ENCODE results near the gene FAM229A.

The FAM229A gene

GRCh38 chr1:32329931-32330466 is 32.3 kb downstream of the FAM229A start:
- no peak for DNase-seq (ENCODE audit: low spot score)

DNA sequence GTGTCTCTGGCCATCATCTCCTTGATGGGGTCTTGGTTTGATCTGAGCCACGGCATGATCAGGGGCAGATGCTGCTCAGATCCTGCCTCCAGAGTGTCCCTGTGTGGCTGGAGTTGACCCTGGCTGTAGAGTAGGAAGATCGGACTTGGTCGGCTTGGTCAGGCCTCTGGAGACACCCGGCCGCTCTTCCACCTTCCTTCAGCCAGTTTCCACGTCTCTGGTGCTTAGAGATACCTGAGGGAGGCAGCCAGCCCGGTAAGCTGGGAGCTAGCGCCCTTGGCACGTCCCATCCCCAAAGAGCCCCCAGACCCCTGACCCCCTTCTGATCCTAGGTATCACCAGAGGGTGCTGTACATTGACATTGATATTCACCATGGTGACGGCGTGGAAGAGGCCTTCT is 35.1 kb downstream of the FAM229A start:
- DNase-seq (ENCODE audit: low spot score): no peak

GRCh38 chr1:32321712-32322291 is 40.5 kb downstream of the FAM229A start:
- DNase-seq (ENCODE audit: low spot score): no peak

DNA sequence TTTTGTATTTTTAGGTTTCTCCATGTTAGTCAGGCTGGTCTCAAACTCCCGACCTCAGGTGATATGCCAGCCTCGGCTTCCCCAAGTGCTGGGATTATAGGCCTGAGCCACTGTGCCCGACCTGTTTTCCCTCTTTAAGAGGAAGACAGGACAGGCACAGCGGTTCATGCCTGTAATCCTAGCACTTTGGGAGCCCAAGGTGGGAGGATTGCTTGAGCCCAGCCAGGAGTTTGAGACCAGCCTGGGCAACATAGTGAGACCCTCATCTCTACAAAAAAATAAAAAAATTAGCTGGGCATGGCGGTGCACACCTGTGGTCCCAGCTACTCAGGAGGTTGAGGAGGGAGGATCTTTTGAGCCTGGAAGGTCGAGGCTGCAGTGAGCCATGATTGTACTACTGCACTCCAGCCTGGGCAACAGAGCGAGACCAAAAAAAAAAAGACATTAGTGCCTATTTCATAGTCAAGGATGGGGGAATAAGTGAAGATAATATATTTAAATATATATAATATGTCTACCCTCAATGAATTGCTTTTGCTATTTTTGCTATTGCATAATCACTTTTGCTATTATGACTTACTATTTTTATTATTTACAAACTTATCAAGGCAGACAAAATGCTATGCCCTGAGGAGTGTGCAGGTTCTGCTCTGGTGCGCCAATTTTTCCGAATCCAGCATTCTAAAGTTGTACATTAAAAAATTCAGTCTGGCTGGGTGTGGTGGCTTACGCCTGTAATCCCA is 44.0 kb downstream of the FAM229A start:
- DNase-seq (ENCODE audit: low spot score): no peak

GRCh38 chr1:32316903-32317277 is 45.4 kb downstream of the FAM229A start:
- DNase-seq (ENCODE audit: low spot score): peak; percentile 63

GRCh38 chr1:32311709-32312393 is 50.4 kb downstream of the FAM229A start:
- DNase-seq (ENCODE audit: low spot score): no peak
